ENCODE measurements around the gene LMF1. TPM values are rescaled to one million over a fixed set of nuclear protein-coding genes. Genes with fewer than 3 reads are reported as not detected.
"Not testable (repeated sequence)": the region's sequence is repeated elsewhere in the genome, so short reads cannot be mapped to it uniquely, and the experiment has no call there.

LMF1 gene
- total RNA-seq, 1 donor from 2014 or later: 32.1 TPM

DNA sequence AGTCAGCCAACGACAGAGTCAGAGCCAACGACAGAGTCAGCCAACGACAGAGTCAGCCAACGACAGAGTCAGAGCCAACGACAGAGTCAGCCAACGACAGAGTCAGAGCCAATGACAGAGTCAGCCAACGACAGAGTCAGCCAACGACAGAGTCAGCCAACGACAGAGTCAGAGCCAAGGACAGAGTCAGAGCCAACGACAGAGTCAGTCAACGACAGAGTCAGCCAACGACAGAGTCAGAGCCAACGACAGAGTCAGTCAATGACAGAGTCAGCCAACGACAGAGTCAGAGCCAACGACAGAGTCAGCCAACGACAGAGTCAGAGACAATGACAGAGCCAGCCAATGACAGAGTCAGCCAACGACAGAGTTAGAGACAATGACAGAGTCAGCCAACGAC, 22.0 kb downstream of the LMF1 start:
- not testable (repeated sequence) for DNase-seq (ENCODE audit: low spot score)

DNA sequence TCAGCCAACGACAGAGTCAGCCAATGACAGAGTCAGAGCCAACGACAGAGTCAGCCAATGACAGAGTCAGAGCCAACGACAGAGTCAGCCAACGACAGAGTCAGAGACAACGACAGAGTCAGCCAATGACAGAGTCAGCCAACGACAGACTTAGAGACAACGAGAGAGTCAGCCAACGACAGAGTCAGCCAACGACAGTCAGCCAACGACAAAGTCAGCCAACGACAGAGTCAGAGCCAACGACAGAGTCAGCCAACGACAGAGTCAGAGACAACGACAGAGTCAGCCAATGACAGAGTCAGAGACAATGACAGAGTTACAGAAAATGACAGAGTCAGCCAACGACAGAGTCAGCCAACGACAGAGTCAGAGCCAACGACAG, 22.9 kb downstream of the LMF1 start:
- DNase-seq (ENCODE audit: low spot score): not testable (repeated sequence)

DNA sequence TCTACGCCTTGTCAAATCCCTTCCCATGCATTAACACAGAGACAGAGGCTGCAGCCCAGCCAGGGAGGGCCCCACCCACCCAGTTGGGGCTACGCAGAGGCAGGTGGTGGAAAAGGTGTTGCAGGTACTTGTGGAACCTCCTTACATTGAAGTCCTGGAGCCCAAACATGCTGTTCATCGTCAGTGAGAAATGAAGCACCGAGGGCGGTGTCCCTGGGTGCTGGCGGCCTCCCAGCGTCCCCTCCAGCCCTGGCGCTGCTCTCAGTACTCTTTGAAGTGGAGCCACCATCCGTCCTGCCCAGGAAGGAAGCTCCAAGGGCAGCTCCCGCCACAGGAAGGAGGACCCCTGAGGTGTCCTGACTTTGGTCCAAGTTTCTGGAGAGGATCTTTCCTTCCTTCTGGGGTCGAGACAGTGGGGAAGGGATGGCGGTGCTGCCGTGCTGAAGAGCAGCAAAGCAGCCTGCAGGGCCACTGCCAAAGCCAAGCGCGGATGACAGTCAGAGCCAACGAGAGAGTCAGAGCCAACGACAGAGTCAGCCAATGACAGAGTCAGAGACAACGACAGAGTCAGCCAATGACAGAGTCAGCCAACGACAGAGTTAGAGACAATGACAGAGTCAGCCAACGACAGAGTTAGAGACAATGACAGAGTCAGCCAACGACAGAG, 23.4 kb downstream of the LMF1 start:
- DNase-seq (ENCODE audit: low spot score): no peak

DNA sequence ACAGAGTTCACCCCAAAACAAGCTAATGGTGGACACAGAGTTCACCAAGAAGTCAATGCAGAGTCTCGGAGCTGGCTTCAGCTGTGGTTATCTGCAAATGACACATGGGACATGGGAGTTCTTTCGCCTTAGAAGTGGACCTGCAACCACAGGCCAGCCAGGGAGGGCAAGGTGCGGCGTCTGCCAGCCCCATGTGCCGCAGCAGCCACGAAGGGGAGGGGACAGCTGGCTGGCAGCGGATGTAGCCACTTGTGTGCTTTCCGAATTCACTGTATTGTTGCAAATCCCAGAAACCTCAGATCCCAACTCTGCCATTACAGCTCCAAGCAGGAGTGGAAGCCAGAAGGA, 24.8 kb downstream of the LMF1 start:
- DNase-seq (ENCODE audit: low spot score): no peak

DNA sequence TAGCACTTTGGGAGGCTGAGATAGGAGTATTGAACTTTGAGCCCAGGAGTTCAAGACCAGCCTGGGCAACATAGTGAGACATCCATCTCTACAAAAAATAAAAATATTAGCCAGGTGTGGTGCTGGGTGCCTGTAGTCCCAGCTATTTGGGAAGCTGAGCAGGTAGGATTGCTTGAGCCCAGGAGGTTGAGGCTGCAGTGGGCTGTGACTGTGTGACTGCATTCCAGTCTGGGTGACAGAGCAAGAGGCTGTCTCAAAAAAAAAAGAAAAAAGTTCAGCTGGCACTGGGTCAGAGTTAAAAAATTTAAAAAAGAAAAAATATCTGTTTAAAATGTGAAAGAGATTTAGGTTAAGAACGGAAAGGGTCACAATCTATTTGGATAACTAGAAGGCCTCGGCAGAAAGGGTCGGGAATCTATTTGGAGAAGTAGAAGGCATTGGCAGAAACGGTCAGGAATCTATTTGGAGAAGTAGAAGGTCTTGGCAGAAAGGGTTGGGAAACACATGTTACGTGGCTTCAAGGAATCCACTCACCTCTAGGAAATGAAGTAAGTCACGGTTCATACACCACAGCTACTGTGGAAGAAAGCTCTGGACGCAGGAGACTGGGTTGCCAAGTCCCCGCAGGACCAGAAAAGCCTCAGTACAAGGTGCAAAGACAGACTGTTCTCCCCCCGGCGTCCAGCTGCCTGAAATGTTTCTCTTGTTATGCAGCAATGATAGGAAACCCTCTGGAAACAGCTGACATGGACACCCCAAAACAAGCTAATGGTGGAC, 25.3 kb downstream of the LMF1 start:
- no peak for DNase-seq (ENCODE audit: low spot score)

DNA sequence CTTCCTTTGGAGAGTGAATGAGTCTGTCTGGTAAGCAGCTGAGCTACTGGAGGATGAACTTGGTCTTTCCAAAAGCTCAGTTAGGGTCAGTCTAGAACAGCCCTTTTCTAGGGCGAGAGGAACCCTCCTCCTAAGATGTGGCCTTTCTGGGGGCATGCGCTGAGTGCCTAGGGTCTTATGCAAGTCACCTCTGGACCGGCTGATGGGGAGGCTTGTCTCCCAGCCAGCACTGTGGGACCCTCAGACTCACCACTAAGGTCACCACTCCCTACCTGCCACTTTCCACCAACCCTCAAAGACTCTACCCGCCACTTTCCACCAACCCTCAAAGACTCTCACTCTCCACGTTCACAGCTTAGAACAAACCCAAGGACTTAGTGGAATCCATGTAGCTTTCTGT, 26.8 kb downstream of the LMF1 start:
- no peak for DNase-seq (ENCODE audit: low spot score)

DNA sequence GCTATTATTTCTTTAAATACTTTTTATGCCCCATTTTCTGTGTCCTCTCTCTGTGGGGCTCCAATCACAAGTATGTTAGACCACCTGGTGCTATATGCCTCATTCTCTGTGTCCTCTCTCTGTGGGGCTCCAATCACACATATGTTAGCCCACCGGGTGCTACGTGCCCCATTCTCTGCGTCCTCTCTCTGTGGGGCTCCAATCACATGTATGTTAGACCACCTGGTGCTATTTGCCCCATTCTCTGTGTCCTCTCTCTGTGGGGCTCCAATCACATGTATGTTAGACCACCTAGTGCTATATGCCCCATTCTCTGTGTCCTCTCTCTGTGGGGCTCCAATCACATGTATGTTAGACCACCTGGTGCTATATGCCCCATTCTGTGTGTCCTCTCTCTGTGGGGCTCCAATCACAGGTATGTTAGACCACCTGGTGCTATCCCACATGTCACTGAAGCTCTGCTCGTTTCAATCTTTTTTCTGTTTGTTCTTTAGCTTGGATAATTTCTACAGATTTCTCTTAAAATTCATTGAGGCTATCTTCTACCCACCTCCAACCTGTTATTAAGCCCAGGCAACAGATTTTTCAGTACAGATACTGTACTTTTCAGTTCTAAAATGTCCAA, 28.2 kb downstream of the LMF1 start:
- DNase-seq (ENCODE audit: low spot score): no peak

DNA sequence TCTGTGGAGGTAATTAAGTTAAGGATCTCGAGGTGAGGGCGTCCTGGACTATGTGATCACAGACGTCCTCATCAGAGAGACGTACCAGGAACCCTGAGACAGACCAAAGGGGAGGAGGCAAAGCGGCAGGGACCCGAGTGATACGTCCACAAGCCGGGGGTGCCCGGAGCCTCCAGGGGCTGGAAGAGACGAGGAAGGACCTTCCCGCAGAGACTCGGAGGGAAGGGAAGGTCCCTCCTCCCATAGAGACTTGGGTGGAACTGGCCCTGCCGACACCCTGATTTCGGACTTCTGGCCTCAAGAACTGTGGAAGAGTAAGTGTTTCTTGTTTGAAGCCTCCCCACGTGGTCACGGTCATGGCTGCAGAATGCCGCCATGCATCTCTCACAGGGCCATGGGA, 30.8 kb downstream of the LMF1 start:
- DNase-seq (ENCODE audit: low spot score): no peak

DNA sequence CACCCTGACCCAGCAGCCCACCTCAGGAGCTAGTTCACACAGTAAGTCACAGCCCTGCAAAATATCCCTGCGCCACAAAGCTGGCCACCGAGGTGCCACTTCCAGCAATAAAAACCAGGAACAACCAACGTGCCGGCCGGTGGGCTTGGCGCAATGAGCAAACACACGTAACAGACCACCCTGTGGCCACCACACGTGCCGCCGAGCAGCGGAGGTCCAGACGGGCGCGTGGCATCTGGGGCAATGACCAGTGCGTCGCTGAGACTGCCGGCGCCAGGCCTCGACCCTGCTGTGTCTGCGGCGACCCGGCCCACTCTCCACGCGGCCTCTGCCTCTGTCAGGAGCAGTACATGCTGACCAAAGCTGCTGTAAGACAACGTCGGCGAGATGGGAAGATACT, 31.5 kb downstream of the LMF1 start:
- DNase-seq (ENCODE audit: low spot score): no peak

DNA sequence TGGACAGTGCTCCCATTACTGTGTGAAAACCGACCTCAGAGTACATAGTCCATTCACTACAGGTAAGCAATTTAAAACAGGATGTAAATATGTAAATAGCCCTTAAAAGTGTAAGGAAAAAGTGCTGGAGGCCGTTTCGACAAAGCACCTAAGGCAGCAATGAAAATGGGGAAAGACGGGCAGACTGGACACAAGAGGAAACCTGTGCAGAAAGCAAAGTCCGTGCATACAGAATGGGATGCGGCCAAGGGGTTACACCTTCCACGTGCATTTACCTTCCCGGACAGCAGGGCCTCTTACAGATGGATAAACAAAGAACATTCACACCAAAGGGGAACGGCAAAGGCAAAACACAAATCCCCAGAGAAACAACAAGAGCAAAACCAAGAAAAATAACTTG, 32.0 kb downstream of the LMF1 start:
- DNase-seq (ENCODE audit: low spot score): no peak

DNA sequence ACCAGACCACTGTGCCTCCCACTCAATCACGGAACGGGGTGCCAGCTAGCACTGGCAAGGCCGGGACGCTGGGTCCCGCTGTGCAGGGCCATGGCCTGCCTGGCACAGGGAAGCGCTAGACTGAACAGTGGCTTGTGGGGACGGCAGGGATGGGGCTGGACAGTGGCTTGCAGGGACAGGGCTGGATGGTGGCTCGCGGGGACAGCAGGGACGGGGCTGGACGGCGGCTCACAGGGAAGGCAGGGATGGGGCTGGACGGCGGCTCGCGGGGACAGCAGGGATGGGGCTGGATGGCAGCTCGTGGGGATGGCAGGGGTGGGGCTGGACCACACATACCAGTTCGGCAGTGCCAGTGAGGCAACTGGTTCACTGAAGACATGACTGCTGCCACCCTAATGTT, 32.6 kb downstream of the LMF1 start:
- no peak for DNase-seq (ENCODE audit: low spot score)

DNA sequence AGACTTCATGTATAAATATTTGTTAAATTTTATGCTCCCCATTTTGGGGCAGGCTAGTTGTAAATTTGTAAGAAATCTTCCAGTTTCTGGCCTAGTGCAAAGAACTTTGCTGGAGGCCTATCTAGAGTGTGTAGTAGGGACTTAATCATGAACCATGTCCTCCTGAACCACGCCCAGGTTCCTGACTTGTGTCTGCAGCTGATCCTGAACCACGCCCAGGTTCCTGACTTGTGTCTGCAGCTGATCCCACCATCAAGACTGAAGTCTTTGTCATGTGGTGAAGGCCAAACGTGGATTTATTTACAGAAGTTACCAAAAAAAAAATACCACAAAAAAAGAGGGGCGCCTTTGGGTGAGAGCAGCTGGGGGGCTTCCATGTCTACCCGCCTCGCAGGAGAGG, 33.1 kb downstream of the LMF1 start:
- DNase-seq (ENCODE audit: low spot score): no peak

DNA sequence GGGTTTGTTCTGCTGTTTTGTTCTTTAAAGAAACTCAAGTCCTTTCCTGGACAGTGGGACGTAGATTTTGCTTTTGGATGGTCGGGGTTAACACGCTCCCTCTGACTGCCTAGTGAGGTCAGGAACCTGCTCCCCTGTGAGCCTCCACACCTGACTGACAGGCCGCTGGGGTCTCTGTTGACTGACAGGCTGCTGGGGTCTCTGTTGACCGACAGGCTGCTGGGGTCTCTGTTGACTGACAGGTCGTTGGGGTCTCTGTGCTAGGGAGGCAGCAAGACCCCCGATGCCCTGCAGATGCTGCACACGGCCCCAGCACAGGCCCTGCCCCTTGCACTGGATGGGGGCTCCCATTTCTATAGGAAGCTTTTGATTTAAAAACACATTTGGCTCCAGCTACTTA, 33.5 kb downstream of the LMF1 start:
- no peak for DNase-seq (ENCODE audit: low spot score)

DNA sequence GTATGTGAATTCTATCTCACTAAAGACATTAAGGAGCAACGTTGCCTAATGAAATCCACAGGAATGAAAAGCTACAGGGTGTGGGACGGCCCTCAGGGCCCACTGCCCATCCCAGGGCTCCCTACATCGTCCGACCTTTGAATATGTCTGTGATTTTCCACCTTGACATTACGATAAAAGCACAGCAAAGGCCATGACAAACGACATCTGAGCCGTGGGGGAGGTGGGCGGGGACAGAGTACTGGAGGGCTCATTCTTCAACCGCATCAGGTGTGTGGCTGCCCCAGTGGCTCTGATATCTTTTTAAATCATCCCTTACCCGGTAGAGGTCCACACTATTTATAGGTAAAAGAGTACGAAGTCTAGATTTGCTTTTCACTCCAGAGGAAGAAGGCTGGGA, 35.1 kb downstream of the LMF1 start:
- DNase-seq (ENCODE audit: low spot score): no peak

DNA sequence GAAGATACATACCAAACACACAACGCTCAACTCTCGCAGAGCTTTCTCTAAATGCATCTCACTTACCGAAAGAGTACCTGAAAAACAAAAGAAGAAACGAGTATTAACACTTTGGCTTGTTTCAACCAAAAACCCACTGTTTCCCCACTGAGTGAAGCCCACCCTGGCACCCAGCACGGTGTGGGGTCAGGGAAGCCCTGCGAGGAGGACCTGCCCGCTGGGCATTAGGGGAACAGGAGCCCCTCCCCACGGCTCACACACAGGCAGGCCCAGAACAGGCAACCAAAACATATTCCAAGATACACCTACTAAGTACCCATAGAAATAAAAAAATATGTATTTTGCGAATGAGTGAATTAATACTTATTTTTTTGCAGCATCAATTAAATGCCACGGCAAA, 36.6 kb downstream of the LMF1 start:
- no peak for DNase-seq (ENCODE audit: low spot score)

DNA sequence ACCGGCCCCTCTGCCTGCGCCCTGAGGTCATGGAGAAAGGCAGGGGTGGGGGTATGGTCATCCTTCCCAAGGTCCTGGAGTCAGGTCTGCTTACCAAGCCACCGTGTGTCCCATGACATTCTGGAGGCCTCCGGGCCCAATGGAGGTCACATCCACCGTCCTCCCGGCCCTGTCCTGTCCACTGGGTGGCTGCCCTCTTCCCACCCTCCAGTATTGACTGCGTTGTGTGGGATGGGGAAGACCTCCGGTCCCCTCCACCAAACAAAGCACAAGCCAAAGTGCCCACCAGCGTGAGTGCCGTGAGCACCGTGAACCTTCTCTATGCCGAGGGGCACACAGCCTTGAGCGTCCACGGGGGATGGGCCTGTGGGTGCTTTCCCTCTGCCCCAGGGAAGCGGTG, 37.2 kb downstream of the LMF1 start:
- DNase-seq (ENCODE audit: low spot score): no peak

DNA sequence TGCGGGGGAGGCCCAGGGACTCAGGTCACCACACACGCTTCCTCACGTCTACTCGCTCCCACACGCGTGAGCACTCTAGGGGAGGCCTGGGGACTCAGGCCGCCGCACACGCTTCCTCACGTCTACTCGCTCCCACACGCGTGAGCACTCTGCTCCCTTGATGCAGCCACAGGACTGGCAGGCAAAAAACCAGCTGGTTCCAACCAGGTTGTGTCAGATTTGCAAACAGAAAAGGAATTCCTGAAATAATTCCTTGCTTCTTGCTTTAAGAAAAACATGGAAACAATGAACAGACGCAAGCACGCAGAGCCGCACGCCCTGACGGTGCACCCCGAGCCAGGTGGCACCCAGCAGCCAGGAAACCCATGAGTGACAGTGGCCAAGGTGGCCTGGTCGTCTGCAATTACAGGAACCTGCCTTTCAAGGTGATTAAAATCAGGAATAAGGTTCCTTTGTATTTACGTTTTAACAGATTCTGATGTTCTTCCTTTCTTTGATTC, 37.9 kb downstream of the LMF1 start:
- no peak for DNase-seq (ENCODE audit: low spot score)

DNA sequence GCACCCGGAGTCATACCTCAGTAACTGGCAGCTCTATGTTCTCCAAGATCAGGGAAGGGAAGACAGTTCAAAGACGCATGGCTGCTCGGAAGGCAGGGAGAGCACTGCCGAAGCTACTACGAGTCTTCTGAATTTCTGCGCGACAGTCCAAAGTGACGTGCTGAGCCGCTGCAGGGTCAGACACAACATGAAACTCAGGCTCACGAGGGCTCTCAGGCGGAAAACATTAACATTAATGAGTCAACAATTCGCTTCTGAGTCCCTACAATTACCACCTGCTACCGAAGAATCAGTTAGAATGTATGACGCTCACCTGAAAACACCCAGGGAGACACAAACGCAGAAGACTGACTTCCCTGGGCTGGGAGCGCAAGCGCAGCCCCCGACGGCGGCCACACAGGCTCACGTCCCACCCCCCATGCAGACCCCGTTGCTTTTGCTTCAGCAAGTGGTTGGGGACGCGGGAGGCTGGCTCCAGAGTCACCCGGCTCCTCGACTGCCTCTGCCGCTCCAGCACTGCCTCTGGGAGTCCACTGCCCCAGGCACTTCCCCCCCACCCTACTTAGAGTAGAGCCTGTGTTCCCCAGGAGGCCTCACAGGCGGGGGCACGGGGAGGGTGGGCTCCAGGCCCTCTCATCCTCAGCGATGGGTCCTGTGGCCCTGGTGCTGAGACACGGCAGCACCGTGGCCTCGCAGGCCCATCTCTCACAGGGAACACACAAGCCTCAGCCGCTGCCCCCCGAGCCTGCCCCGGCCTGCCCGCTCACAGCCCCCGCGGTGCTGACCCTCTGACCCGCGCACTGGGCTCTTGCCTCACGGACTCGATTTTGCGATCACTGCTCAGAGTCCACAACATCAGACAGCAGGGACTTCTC, 38.9 kb downstream of the LMF1 start:
- no peak for DNase-seq (ENCODE audit: low spot score)

DNA sequence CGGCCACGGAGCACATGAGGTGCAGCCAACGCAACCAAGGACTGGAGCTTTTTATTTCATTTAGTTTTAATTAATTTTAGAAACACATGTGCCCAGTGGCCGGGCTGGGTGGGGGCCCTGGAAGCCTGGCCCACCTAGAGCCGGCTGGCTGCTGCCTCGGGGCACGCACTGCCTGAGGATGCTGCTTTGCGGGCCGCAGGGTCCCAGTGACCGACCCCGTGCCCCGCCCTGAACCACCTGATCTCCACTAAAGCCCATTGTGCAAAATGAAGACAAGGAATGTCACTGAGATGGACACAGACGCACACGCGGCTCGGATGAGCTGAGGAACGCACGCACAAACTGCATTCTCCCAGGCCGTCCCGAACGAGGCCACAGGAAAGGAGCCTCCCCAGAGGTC, 39.6 kb downstream of the LMF1 start:
- no peak for DNase-seq (ENCODE audit: low spot score)

DNA sequence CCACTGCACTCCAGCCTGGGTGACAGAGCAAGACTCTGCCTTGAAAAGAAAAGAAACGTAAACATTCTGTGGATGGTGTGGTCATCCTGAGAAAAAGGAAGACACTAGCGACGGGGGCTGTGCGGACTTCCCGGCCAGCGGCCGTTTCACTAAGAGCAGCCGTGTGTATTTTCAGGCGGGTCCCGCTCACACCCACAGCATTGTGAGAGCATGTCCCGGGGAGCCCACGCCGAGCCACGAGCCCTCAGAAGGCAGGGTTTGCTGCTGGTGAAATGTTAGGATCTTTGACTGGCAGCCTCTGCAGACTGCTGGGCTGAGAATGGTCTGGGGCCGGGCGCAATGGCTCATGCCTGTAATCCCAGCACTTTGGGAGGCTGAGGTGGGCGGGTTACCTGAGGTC, 40.3 kb downstream of the LMF1 start:
- no peak for DNase-seq (ENCODE audit: low spot score)

DNA sequence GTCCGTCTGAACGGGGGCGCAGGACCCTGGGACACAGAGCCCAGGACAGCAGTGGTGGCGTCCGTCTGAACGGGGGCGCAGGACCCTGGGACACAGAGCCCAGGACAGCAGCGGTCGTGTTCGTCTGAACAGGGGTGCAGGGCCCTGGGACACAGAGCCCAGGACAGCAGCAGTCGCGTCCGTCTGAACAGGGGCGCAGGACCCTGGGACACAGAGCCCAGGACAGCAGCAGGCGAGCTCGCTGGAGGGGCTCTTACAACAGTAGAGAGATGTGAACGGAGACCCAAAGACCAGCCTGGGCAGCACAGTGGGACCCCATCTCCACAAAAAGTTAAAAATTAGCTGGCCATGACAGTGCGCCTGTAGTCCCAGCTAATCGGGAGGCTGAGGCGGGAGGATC, 40.7 kb downstream of the LMF1 start:
- no peak for DNase-seq (ENCODE audit: low spot score)
